ENCODE results near the gene ABCC4.

The ABCC4 gene

GRCh38 chr13:95020298-95020987 lies 280.8 kb downstream of the ABCC4 start:
- in situ Hi-C loops (cut with HindIII; ENCODE audit: low sequenced_read_pairs) = no loop called here

GRCh38 chr13:95019886-95020285 lies 281.4 kb downstream of the ABCC4 start:
- in situ Hi-C loops (cut with HindIII; ENCODE audit: low sequenced_read_pairs) = no loop called here

GRCh38 chr13:95007322-95007721 lies 293.9 kb downstream of the ABCC4 start:
- in situ Hi-C loops (cut with HindIII; ENCODE audit: low sequenced_read_pairs) = no loop called here

- in situ Hi-C loops (cut with HindIII; ENCODE audit: low sequenced_read_pairs) = no loop called here
Observed at GRCh38 chr13:95005300-95005699, 296.0 kb downstream of the ABCC4 start.

- in situ Hi-C loops (cut with HindIII; ENCODE audit: low sequenced_read_pairs) = no loop called here
Observed at GRCh38 chr13:95003019-95003813, 298.0 kb downstream of the ABCC4 start.

GRCh38 chr13:95002126-95002525 lies 299.1 kb downstream of the ABCC4 start:
- in situ Hi-C loops (cut with HindIII; ENCODE audit: low sequenced_read_pairs) = no loop called here

GRCh38 chr13:94999871-95000270 lies 301.4 kb downstream of the ABCC4 start:
- in situ Hi-C loops (cut with HindIII; ENCODE audit: low sequenced_read_pairs) = no loop called here

- in situ Hi-C loops (cut with HindIII; ENCODE audit: low sequenced_read_pairs) = no loop called here
Observed at GRCh38 chr13:94997126-94997525, 304.1 kb downstream of the ABCC4 start.

- in situ Hi-C loops (cut with HindIII; ENCODE audit: low sequenced_read_pairs) = no loop called here
Observed at GRCh38 chr13:94996445-94996844, 304.8 kb downstream of the ABCC4 start.

GRCh38 chr13:94994506-94994905 lies 306.7 kb downstream of the ABCC4 start:
- in situ Hi-C loops (cut with HindIII; ENCODE audit: low sequenced_read_pairs) = no loop called here

- in situ Hi-C loops (cut with HindIII; ENCODE audit: low sequenced_read_pairs) = no loop called here
Observed at GRCh38 chr13:94993616-94994015, 307.6 kb downstream of the ABCC4 start.

- in situ Hi-C loops (cut with HindIII; ENCODE audit: low sequenced_read_pairs) = no loop called here
Observed at GRCh38 chr13:94992036-94992960, 309.0 kb downstream of the ABCC4 start.

- in situ Hi-C loops (cut with HindIII; ENCODE audit: low sequenced_read_pairs) = no loop called here
Observed at GRCh38 chr13:94988654-94989053, 312.6 kb downstream of the ABCC4 start.

GRCh38 chr13:94987869-94988268 lies 313.4 kb downstream of the ABCC4 start:
- in situ Hi-C loops (cut with HindIII; ENCODE audit: low sequenced_read_pairs) = no loop called here

- in situ Hi-C loops (cut with HindIII; ENCODE audit: low sequenced_read_pairs) = no loop called here
Observed at GRCh38 chr13:94987081-94987480, 314.2 kb downstream of the ABCC4 start.

GRCh38 chr13:94984958-94985357 lies 316.3 kb downstream of the ABCC4 start:
- in situ Hi-C loops (cut with HindIII; ENCODE audit: low sequenced_read_pairs) = no loop called here

GRCh38 chr13:94978516-94978915 lies 322.7 kb downstream of the ABCC4 start:
- in situ Hi-C loops (cut with HindIII; ENCODE audit: low sequenced_read_pairs) = no loop called here

- in situ Hi-C loops (cut with HindIII; ENCODE audit: low sequenced_read_pairs) = no loop called here
Observed at GRCh38 chr13:94974015-94974951, 327.0 kb downstream of the ABCC4 start.

- in situ Hi-C loops (cut with HindIII; ENCODE audit: low sequenced_read_pairs) = no loop called here
Observed at GRCh38 chr13:94972262-94972661, 329.0 kb downstream of the ABCC4 start.
